Activated naive CD4-positive, alpha-beta T cell treated with anti-CD3 and anti-CD28 coated beads, Interleukin-2, amount 10 ng/mL, durations not matched to agents 7 days and 5 days (primary cell): ENCODE results near the gene QPCTL.
"Not testable (repeated sequence)": the region's sequence is repeated elsewhere in the genome, so short reads cannot be mapped to it uniquely, and the experiment has no call there.

Source experiments
- CTCF ChIA-PET: fragments of 350-600 bp; sonication (Branson Sonifier 250); formaldehyde crosslinking; loops from one replicate; lab custom pipeline; 2021; ENCODE audit warnings: antibody characterized with exemption; lab: Charles Lee
- DNase-seq: peaks from one replicate; pipeline ENCODE4 v3.0.0-alpha.2; 2020
- H3K27ac Mint-ChIP-seq: one replicate; pipeline ENCODE4 v1.8.0; 2021; ENCODE audit warnings: mild to moderate bottlenecking, moderate library complexity, mixed read lengths
- H3K27me3 Mint-ChIP-seq: one replicate; pipeline ENCODE4 v1.8.0; 2021; ENCODE audit warnings: mild to moderate bottlenecking, mixed read lengths
- H3K36me3 Mint-ChIP-seq: one replicate; pipeline ENCODE4 v1.8.0; 2021; ENCODE audit warnings: mixed read lengths
- H3K4me1 Mint-ChIP-seq: one replicate; pipeline ENCODE4 v1.8.0; 2021; ENCODE audit warnings: mixed read lengths
- H3K4me3 Mint-ChIP-seq: one replicate; pipeline ENCODE4 v1.8.0; 2021; ENCODE audit warnings: mild to moderate bottlenecking, moderate library complexity, mixed read lengths
- H3K9me3 Mint-ChIP-seq: one replicate; pipeline ENCODE4 v1.8.0; 2021; ENCODE audit warnings: mixed read lengths

The QPCTL gene

GRCh38 chr19:45716359-45717130 lies 24.1 kb downstream of the QPCTL start:
- peak overlapping the region; percentile 89 for H3K4me3 Mint-ChIP-seq
- no peaks in the 10 kb centered on the region for H3K9me3 Mint-ChIP-seq
- CTCF ChIA-PET: interaction anchor here (0.6 to 1.9 kb wide), 7 partner anchors 10 to 539 kb away, joined by 3 to 7 read pairs (median 4); partner anchors contain the start of genes QPCTL and SIX5
- peaks cover 28% of the 10 kb centered on the region for H3K36me3 Mint-ChIP-seq
- DNase-seq: no peak
- peaks cover 38% of the 10 kb centered on the region for H3K4me1 Mint-ChIP-seq
- peak overlapping the region; percentile 85 for H3K27ac Mint-ChIP-seq
- H3K27me3 Mint-ChIP-seq: no peaks in the 10 kb centered on the region

- Mint-ChIP-seq H3K27me3 (no peaks in the 10 kb centered on the region), H3K36me3 (peaks cover 30% of the 10 kb centered on the region), H3K27ac (peak overlapping the region; percentile 85), H3K4me3 (peak overlapping the region; percentile 89), H3K9me3 (no peaks in the 10 kb centered on the region), H3K4me1 (peaks cover 38% of the 10 kb centered on the region)
- CTCF ChIA-PET: interaction anchor here (0.6 to 1.9 kb wide), 7 partner anchors 22 to 540 kb away, joined by 3 to 7 read pairs (median 3); partner anchors contain the start of genes QPCTL and SIX5
- peak; percentile 99 for DNase-seq
These were observed 24.9 kb downstream of the QPCTL start for GRCh38 chr19:45717131-45717982.

GRCh38 chr19:45717983-45718650 lies 25.7 kb downstream of the QPCTL start:
- CTCF ChIA-PET: interaction anchor here (0.9 to 1.4 kb wide), 2 partner anchors 51 to 82 kb away, joined by 3 to 6 read pairs; partner anchors contain the start of gene SIX5

GRCh38 chr19:45720065-45720464 lies 27.6 kb downstream of the QPCTL start:
- H3K27ac Mint-ChIP-seq, H3K9me3 Mint-ChIP-seq, CTCF ChIA-PET, H3K27me3 Mint-ChIP-seq, H3K4me3 Mint-ChIP-seq, DNase-seq: not testable (repeated sequence)
- Mint-ChIP-seq H3K36me3 (peaks cover 32% of the 10 kb centered on the region), H3K4me1 (peaks cover 39% of the 10 kb centered on the region)

More at GRCh38 chr19:45717983-45718650, 25.7 kb downstream of the QPCTL start:
- Mint-ChIP-seq H3K36me3 (peaks cover 30% of the 10 kb centered on the region), H3K27me3 (no peaks in the 10 kb centered on the region), H3K9me3 (no peaks in the 10 kb centered on the region), H3K4me1 (peaks cover 38% of the 10 kb centered on the region), H3K27ac (peak overlapping the region; percentile 85), H3K4me3 (peak overlapping the region; percentile 89)
- no peak for DNase-seq

GRCh38 chr19:45728683-45729082 lies 36.2 kb downstream of the QPCTL start:
- H3K27ac Mint-ChIP-seq, H3K9me3 Mint-ChIP-seq, H3K27me3 Mint-ChIP-seq, CTCF ChIA-PET, DNase-seq, H3K4me3 Mint-ChIP-seq, H3K36me3 Mint-ChIP-seq: not testable (repeated sequence)
- peaks cover 34% of the 10 kb centered on the region for H3K4me1 Mint-ChIP-seq

GRCh38 chr19:45729800-45730290 lies 37.4 kb downstream of the QPCTL start:
- CTCF ChIA-PET: interaction anchor here (2.0 kb wide), 1 partner anchor 36 kb away, joined by 4 read pairs; no protein-coding TSS in a partner anchor
- H3K4me1 Mint-ChIP-seq: peaks cover 31% of the 10 kb centered on the region
- H3K9me3 Mint-ChIP-seq: no peaks in the 10 kb centered on the region
- H3K36me3 Mint-ChIP-seq: peaks cover 2% of the 10 kb centered on the region
- peak overlapping the region; percentile 82 for H3K27ac Mint-ChIP-seq
- H3K27me3 Mint-ChIP-seq: no peaks in the 10 kb centered on the region
- no peak for DNase-seq
- peak overlapping the region; percentile 93 for H3K4me3 Mint-ChIP-seq

- peak; percentile 98 for DNase-seq
- CTCF ChIA-PET: interaction anchor here (1.1 to 2.0 kb wide), 2 partner anchors 37 to 39 kb away, joined by 4 to 6 read pairs; partner anchors contain the start of gene SIX5
- Mint-ChIP-seq H3K27me3 (no peaks in the 10 kb centered on the region), H3K9me3 (no peaks in the 10 kb centered on the region), H3K4me3 (peak within 1 kb of the TSS; percentile 93), H3K4me1 (peaks cover 31% of the 10 kb centered on the region), H3K36me3 (peaks cover 2% of the 10 kb centered on the region), H3K27ac (peak within 1 kb of the TSS; percentile 82)
These were observed 38.2 kb downstream of the QPCTL start, which contains the start of gene FBXO46 for GRCh38 chr19:45730368-45731288. TSS of gene FBXO46 (minus strand) at chr19:45730896. CDS start at chr19:45713495, 17,401 bp downstream.

- Mint-ChIP-seq H3K36me3 (no peaks in the 10 kb centered on the region), H3K27ac (no peak within 1 kb of the TSS), H3K9me3 (no peaks in the 10 kb centered on the region), H3K4me1 (peaks cover 19% of the 10 kb centered on the region), H3K27me3 (peaks cover 17% of the 10 kb centered on the region), H3K4me3 (no peak within 1 kb of the TSS)
- CTCF ChIA-PET: interaction anchor here (0.9 kb wide), 1 partner anchor 15 kb away, joined by 3 read pairs; no protein-coding TSS in a partner anchor
- DNase-seq: no peak
These were observed 40.8 kb downstream of the QPCTL start, which contains the start of gene MEIOSIN for GRCh38 chr19:45733160-45733810. TSS of gene MEIOSIN (plus strand) at chr19:45733439. CDS start at chr19:45735377, 1,938 bp downstream.

- Mint-ChIP-seq H3K27ac (no peak overlapping the region), H3K4me3 (no peak overlapping the region), H3K27me3 (peaks cover 61% of the 10 kb centered on the region), H3K4me1 (no peaks in the 10 kb centered on the region), H3K36me3 (no peaks in the 10 kb centered on the region), H3K9me3 (no peaks in the 10 kb centered on the region)
- DNase-seq: no peak
- CTCF ChIA-PET: no interaction called here
These were observed 47.3 kb downstream of the QPCTL start for GRCh38 chr19:45739498-45740439.

GRCh38 chr19:45742969-45743368 lies 50.5 kb downstream of the QPCTL start:
- no peak overlapping the region for H3K4me3 Mint-ChIP-seq
- CTCF ChIA-PET: interaction anchor here (0.9 kb wide), 1 partner anchor 26 kb away, joined by 3 read pairs; the partner anchor contains the start of gene SIX5

GRCh38 chr19:45745606-45746005 lies 53.1 kb downstream of the QPCTL start:
- Mint-ChIP-seq H3K4me3 (no peak overlapping the region), H3K27me3 (peaks cover 55% of the 10 kb centered on the region), H3K9me3 (no peaks in the 10 kb centered on the region), H3K27ac (no peak overlapping the region), H3K4me1 (no peaks in the 10 kb centered on the region), H3K36me3 (no peaks in the 10 kb centered on the region)
- no peak for DNase-seq
- CTCF ChIA-PET: no interaction called here

More at GRCh38 chr19:45742969-45743368, 50.5 kb downstream of the QPCTL start:
- no peaks in the 10 kb centered on the region for H3K4me1 Mint-ChIP-seq
- no peaks in the 10 kb centered on the region for H3K36me3 Mint-ChIP-seq
- H3K27ac Mint-ChIP-seq: no peak overlapping the region
- peaks cover 72% of the 10 kb centered on the region for H3K27me3 Mint-ChIP-seq
- H3K9me3 Mint-ChIP-seq: no peaks in the 10 kb centered on the region
- no peak for DNase-seq
